GM23338 (cell line): ENCODE data around the gene CPTP. TPM values are rescaled to one million over a fixed set of nuclear protein-coding genes. Genes with fewer than 3 reads are reported as not detected.

Experiments
- ATAC-seq: fragments of 200-7000 bp; cut with Tn5 transposase; 3 replicates; pipeline ENCODE4 v1.9.1; 2020
- DNase-seq: peaks from one replicate; pipeline ENCODE4 v3.0.0-alpha.2; 2015; ENCODE audit warnings: low spot score
- H2AFZ ChIP-seq: fragments of 200-600 bp; sonication (generic); 2 replicates; pipeline ENCODE4 v1.8.0; 2016; ENCODE audit warnings: antibody characterized with exemption, mild to moderate bottlenecking, moderate library complexity
- H3F3A ChIP-seq: fragments of 200-600 bp; sonication (generic); replicated peaks from 2 replicates; pipeline ENCODE4 v1.8.0; 2017; ENCODE audit warnings: antibody characterized with exemption, mixed run types, low read depth
- H3K27ac ChIP-seq: fragments of 200-600 bp; sonication (generic); 2 replicates; pipeline ENCODE4 v1.6.1; 2016; ENCODE audit warnings: low read depth
- H3K27me3 ChIP-seq: fragments of 200-600 bp; sonication (generic); 2 replicates; pipeline ENCODE4 v1.8.0; 2016; ENCODE audit warnings: mild to moderate bottlenecking, mixed run types, moderate library complexity; ENCODE audit not compliant: insufficient read depth
- H3K36me3 ChIP-seq: fragments of 200-600 bp; sonication (generic); 2 replicates; pipeline ENCODE4 v1.8.0; 2016; ENCODE audit warnings: mild to moderate bottlenecking; ENCODE audit not compliant: insufficient read depth
- H3K4me1 ChIP-seq: fragments of 200-600 bp; sonication (generic); 2 replicates; pipeline ENCODE4 v1.8.0; 2016; ENCODE audit warnings: mild to moderate bottlenecking, moderate library complexity; ENCODE audit not compliant: insufficient read depth
- H3K4me2 ChIP-seq: fragments of 200-600 bp; sonication (generic); 2 replicates; pipeline ENCODE4 v1.7.1; 2017; ENCODE audit warnings: mixed run types
- H3K4me3 ChIP-seq: fragments of 200-600 bp; sonication (generic); 2 replicates; pipeline ENCODE4 v1.6.1; 2016; ENCODE audit warnings: mixed run types
- H3K79me2 ChIP-seq: fragments of 200-600 bp; sonication (generic); replicated peaks from 2 replicates; pipeline ENCODE4 v1.8.0; 2017; ENCODE audit warnings: mild to moderate bottlenecking; ENCODE audit not compliant: insufficient read depth
- H3K9me2 ChIP-seq: fragments of 200-600 bp; sonication (generic); 2 replicates; pipeline ENCODE4 v1.8.0; 2017; ENCODE audit not compliant: insufficient read depth
- H4K20me1 ChIP-seq: fragments of 200-600 bp; sonication (generic); replicated peaks from 2 replicates; pipeline ENCODE4 v1.8.0; 2017; ENCODE audit warnings: mild to moderate bottlenecking; ENCODE audit not compliant: insufficient read depth
- H3K27ac Mint-ChIP-seq: 2 replicates; pipeline ENCODE4 v1.8.0; 2020; ENCODE audit warnings: inconsistent platforms, mild to moderate bottlenecking, moderate library complexity, mixed read lengths
- H3K27me3 Mint-ChIP-seq: 3 replicates; pipeline ENCODE4 v1.8.0; 2022; ENCODE audit warnings: low read depth, mild to moderate bottlenecking, moderate library complexity, mixed read lengths, inconsistent platforms; ENCODE audit not compliant: insufficient read depth, poor library complexity
- H3K36me3 Mint-ChIP-seq: 3 replicates; pipeline ENCODE4 v1.8.0; 2021; ENCODE audit warnings: low read depth, mild to moderate bottlenecking, inconsistent platforms, moderate library complexity, mixed read lengths
- H3K4me1 Mint-ChIP-seq: 3 replicates; pipeline ENCODE4 v1.8.0; 2020; ENCODE audit warnings: mild to moderate bottlenecking, inconsistent platforms, mixed read lengths
- H3K4me3 Mint-ChIP-seq: 3 replicates; pipeline ENCODE4 v1.8.0; 2021; ENCODE audit warnings: moderate library complexity, mild to moderate bottlenecking, inconsistent platforms, mixed read lengths
- H3K9me3 Mint-ChIP-seq: 3 replicates; pipeline ENCODE4 v1.8.0; 2020; ENCODE audit warnings: moderate library complexity, mild to moderate bottlenecking, inconsistent platforms, mixed read lengths
- CREB1 ChIP-seq: fragments of 250-450 bp; sonication (Bioruptor Pico); IDR thresholded peaks from 2 replicates; pipeline ENCODE4 v1.5.0; 2020; ENCODE audit warnings: low read depth, mild to moderate bottlenecking, moderate library complexity
- ETS1 ChIP-seq: IDR thresholded peaks from 2 replicates; pipeline ENCODE4 v1.6.1; 2016; ENCODE audit warnings: antibody characterized with exemption
- EZH2 ChIP-seq: fragments of 200-600 bp; sonication (generic); IDR thresholded peaks from one replicate; pipeline ENCODE4 v1.8.0; 2017; ENCODE audit warnings: antibody characterized with exemption, mild to moderate bottlenecking, low read depth; ENCODE audit not compliant: unreplicated experiment
- JUNB ChIP-seq: IDR thresholded peaks from one replicate; pipeline ENCODE4 v1.6.1; 2016; ENCODE audit warnings: antibody characterized with exemption; ENCODE audit not compliant: unreplicated experiment
- REST ChIP-seq: IDR thresholded peaks from one replicate; pipeline ENCODE4 v1.6.1; 2018; ENCODE audit warnings: antibody characterized with exemption; ENCODE audit not compliant: unreplicated experiment
- ZNF331 ChIP-seq: fragments of 250-450 bp; sonication (Bioruptor Pico); IDR thresholded peaks from 2 replicates; pipeline ENCODE4 v1.5.0; 2020; ENCODE audit warnings: low read depth, mild to moderate bottlenecking, moderate library complexity
- ZNF462 ChIP-seq: fragments of 250-450 bp; sonication (Bioruptor Pico); IDR thresholded peaks from 2 replicates; pipeline ENCODE4 v1.5.0; 2020; ENCODE audit warnings: mild to moderate bottlenecking, moderate library complexity
- polyA plus RNA-seq: library from polyadenylated mRNA; unstranded; fragments of >200 nt; fragmentation: Nextera tagmentation; extraction: Ambion mirVana; gene quantifications from 2 replicates; pipeline ENCODE4 v1.2.1, GENCODE V29; 2016
- total RNA-seq: library from RNA; depleted of rRNA; stranded (reverse); fragments of >200 nt; shearing (Covaris generic); gene quantifications from 2 replicates; pipeline ENCODE4 v1.2.3, GENCODE V29; 2014

Gene CPTP
- total and polyA plus RNA-seq, 2 experiments from 2014 or later: 8.1 to 13.5 TPM

GRCh38 chr1:1307923-1308755 lies 16.5 kb upstream of the CPTP start, which contains the start of the genes ACAP3 and PUSL1 (continued):
- TF ChIP-seq ZNF331 (no peak), CREB1 (CRISPR knock-in tag) (0 out of 2 replicates have a peak, but pooled peaks have one; percentile 38), ETS1 (0 out of 2 replicates have a peak, but pooled peaks have one; percentile 19)

- H3K4me3 Mint-ChIP-seq: peak overlapping the region; percentile 78
- Histone ChIP-seq H3K4me3 (peak overlapping the region; percentile 90), H2AFZ (no peak overlapping the region), H4K20me1 (peaks cover 3% of the 10 kb centered on the region; the same call in 1 of the 2 replicates), H3K4me1 (peaks cover 7% of the 10 kb centered on the region; the same call in 1 of the 2 replicates), H3K4me2 (peak overlapping the region; percentile 90), H3K36me3 (peaks cover 8% of the 10 kb centered on the region; the same call in 1 of the 2 replicates), H3K79me2 (peaks cover 5% of the 10 kb centered on the region; the same call in 1 of the 2 replicates), H3K27ac (no peak overlapping the region), H3K27me3 (no peaks in the 10 kb centered on the region), H3F3A (peaks cover 11% of the 10 kb centered on the region; the same call in 1 of the 2 replicates), H3K9me2 (no peaks in the 10 kb centered on the region)
- DNase-seq: no peak
- peaks cover 20% of the 10 kb centered on the region; the same call in 2 of the 3 replicates for H3K4me1 Mint-ChIP-seq
- peaks cover 20% of the 10 kb centered on the region for H3K27me3 Mint-ChIP-seq
- no peaks in the 10 kb centered on the region for H3K9me3 Mint-ChIP-seq
- no peak overlapping the region; the same call in 1 of the 2 replicates for H3K27ac Mint-ChIP-seq
- H3K36me3 Mint-ChIP-seq: peaks cover 19% of the 10 kb centered on the region
- peak; percentile 0; the same call in 2 of the 3 replicates for ATAC-seq
- TF ChIP-seq ZNF462 (CRISPR knock-in tag): no peak
- no peak for TF ChIP-seq ZNF331
- no peak for TF ChIP-seq ETS1
- no peak for TF ChIP-seq REST
- no peak for TF ChIP-seq EZH2
- no peak for TF ChIP-seq JUNB
Measured at GRCh38 chr1:1308756-1309250, 15.8 kb upstream of the CPTP start.
